DMS 273 (cell line): Measurements from ENCODE around the gene KCNK7.
"Not testable (repeated sequence)": the region's sequence is repeated elsewhere in the genome, so short reads cannot be mapped to it uniquely, and the experiment has no call there.

Experiments used
- DNase-seq: peaks from one replicate; lab custom pipeline; 2025; ENCODE audit not compliant: unreplicated experiment; lab: John Stamatoyannopoulos, UW

The KCNK7 gene, protein sequence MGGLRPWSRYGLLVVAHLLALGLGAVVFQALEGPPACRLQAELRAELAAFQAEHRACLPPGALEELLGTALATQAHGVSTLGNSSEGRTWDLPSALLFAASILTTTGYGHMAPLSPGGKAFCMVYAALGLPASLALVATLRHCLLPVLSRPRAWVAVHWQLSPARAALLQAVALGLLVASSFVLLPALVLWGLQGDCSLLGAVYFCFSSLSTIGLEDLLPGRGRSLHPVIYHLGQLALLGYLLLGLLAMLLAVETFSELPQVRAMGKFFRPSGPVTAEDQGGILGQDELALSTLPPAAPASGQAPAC

DNA sequence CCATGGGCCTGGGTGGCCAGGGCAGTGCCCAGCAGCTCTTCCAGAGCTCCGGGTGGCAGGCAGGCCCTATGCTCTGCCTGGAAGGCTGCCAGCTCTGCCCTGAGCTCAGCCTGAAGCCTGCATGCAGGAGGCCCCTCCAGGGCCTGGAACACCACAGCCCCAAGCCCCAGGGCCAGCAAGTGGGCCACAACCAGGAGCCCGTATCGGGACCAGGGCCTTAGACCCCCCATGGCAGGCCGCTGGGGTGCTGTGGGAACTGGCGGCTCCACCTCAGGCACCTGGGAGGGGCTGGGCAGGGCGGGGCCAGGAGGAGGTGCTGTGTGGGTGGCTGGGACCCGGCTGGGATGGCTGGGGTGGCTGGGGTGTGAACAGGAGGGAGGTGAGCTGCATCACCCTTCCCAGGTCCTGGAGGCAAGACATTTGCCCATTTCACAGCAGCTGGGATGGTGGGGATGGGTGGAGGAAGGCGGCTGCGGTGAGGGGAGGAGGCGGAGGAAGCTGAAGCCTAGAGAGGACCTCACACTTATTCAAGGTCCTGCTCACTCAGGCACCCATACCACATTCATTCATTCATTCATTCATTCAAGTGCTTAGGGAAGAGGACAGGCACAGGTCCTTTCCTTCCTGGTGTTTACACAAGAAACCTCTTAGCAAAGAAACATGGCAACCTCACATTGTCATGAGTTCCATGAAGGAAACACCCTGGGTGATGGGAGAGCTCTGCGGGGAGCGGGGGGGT is at the start of gene KCNK7:
Gene KCNK7 (minus strand): TSS at position 258 of the 739 bp plus-strand sequence. CDS start 28 bp downstream, at position 230.
- DNase-seq = peak; percentile 41

DNA sequence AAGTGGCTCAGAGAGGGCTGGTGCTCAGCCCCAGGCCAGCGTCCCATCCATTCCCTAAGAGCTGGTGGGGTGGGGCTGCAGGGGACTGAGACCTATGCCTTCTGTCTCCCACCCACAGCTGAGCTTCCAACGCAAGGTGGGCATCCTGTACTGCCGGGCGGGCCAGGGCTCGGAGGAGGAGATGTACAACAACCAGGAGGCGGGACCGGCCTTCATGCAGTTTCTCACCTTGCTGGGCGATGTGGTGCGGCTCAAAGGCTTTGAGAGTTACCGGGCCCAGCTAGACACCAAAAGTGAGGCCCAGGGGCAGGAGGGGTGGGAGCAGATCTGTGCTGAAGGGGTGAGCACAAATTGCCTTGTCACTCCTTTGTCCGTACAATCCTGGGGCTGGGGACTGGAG is 49.2 kb upstream of the KCNK7 start:
- DNase-seq = no peak

DNA sequence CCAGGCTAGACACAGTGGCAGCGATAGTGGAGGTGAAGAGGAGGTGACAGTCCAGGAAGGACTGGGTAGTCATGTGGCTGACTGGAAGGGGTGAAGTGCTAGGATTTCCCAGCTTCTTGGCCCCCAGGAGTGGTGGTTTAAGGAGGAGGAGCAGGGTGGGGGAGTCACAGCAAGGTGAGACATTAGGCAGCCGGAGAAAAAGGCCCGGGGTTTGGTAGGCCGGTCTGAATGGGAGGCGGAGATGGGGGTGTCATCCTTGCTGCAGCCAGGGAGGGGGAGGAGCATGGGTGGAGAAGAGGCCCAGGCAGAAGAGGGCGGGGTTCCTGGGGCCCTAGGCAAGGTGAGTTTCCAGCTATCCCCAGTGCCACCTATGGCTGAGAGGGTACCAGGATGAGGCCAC is 48.4 kb upstream of the KCNK7 start:
- DNase-seq = no peak

DNA sequence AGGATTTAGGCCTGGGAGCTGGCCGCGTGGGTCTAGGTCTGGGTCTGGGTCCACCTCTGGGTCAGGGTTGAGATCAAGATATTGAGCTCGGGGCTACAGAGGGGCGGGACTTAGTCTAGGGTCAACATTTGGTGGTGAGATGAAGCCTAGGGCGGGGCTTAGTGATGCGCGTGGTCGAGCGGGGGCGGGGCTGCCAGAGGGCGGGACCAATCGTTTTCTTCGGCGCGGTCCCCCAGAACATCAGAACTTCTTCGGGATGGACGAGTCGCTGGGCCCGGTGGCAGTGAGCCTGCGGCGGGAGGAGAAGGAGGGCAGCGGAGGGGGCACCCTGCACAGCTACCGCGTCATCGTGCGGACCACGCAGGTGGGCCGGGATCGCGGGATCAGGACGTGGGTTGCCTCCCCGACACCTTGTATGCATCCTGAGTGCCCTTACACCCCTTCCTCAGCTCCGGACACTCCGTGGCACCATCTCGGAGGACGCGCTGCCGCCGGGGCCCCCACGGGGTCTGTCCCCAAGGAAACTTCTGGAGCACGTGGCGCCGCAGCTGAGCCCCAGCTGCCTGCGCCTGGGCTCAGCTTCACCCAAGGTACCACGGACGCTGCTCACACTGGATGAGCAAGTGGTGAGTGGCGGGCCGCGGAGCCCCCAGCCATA is 46.5 kb upstream of the KCNK7 start:
- no peak for DNase-seq

DNA sequence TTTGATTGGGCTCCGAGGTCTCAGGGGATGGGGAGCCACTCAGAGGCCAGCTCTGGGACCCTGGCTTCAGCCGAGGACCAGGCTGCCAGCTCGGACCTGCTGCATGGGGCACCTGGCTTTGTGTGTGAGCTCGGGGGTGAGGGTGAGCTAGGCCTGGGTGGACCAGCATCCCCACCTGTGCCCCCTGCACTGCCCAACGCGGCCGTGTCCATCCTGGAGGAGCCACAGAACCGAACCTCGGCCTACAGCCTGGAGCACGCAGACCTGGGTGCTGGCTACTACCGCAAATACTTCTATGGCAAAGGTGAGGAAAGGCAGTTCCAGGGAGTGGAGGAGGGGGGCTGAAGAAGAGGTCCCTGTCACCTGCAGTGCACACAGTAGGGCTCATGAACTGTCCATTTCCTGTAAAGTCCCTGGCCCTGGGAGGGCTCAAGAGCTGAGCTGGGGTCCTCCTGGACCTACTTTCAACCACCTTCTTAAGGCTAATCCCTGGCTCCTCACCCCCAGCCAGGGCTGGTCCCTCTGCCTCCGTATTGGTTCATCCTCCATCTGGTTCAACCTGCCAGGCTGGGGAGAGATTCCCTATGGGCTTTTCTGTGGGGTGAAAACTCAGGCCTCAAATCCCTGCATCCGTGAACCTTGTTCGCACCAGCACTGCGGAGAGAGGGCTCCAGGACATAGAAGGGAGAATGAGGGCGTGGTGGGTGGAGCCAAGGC is 45.9 kb upstream of the KCNK7 start:
- no peak for DNase-seq

DNA sequence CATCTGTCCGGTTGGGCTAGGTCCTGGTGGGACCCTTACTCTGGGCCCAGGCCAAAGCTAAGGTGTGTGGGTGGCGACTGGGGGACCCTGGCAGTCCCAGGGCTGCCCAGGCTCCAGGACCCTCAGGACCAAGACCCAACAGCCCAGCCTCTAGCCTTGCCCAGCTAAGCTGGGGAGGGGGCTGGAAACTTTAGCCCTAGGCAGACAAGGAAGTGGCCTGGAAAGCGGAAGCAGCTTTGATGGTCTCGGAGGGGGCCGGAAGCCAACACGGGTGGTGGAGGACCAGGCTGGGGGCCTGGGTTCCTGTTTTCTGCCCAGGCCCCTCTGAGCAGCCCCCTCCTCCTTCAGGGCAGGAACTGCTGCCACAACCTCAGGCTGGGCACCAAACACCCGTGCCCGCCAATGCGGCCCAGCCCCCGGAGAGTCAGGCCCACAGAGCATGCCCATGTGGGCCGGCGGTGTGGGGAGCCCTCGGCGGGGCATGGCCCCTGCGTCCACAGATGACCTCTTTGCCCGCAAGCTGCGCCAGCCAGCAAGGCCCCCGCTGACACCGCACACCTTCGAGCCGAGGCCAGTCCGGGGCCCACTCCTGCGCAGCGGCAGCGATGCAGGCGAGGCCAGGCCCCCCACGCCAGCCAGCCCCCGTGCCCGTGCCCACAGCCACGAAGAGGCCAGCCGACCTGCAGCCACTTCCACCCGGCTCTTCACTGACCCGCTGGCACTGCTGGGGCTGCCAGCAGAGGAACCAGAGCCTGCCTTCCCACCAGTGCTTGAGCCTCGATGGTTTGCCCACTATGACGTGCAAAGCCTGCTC is 45.1 kb upstream of the KCNK7 start:
- DNase-seq = no peak

DNA sequence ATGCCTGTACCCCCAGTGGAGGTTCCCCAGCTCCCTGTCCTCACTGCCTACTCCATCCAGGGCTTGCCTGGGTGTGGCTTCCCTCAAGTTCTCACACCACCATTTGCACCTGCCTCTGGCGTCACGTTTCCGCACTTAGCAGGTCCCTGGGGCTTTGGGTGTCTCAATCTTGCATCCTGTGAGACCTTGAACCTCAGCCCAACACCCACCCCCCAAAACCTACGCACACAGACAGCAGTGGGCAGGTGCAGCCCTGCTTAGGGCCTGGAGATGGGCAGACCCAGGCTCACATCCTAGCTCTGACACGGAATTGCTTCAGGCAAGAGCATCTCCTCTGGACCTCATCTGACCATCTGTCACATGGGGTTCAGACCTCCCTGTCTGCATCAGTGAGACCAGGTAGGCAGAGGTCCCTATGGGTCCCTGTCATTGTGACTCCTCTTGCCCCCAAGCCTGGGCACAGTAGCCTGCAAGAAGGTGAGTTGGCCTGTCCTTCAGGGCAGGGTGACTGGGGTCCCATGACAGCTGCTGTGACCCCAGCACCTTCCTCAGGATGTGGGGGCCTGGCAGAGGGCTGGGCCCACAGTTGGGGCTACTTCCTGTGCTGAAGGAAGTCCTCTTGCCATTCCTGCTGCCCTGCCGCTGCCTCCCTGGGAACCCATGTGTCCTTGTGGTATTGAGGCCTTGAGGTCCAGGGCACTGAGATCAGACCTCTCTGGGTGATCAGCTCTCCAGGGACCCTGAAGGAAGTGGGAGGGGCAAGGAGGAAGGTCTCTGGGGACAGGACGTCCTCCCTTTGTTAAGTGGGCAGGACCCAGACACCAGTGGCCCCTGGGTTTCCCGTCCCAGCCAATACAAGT is 44.3 kb upstream of the KCNK7 start:
- DNase-seq = no peak

DNA sequence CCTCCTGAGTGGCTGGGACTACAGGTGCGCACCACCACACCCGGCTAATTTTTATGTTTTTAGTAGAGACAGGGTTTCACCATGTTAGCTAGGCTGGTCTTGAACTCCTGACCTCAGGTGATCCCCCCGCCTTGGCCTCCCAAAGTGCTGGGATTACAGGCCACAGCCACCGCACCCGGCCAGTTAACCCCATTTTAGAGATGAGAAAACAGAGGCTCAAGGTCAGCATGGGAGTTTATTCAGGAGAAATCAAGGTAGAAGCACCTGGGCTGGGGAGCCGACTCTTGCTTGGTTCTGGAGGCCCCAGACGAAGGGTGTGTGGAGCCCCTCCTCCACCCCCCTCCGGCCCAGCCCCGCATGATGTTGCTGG is 43.6 kb upstream of the KCNK7 start:
- not testable (repeated sequence) for DNase-seq

DNA sequence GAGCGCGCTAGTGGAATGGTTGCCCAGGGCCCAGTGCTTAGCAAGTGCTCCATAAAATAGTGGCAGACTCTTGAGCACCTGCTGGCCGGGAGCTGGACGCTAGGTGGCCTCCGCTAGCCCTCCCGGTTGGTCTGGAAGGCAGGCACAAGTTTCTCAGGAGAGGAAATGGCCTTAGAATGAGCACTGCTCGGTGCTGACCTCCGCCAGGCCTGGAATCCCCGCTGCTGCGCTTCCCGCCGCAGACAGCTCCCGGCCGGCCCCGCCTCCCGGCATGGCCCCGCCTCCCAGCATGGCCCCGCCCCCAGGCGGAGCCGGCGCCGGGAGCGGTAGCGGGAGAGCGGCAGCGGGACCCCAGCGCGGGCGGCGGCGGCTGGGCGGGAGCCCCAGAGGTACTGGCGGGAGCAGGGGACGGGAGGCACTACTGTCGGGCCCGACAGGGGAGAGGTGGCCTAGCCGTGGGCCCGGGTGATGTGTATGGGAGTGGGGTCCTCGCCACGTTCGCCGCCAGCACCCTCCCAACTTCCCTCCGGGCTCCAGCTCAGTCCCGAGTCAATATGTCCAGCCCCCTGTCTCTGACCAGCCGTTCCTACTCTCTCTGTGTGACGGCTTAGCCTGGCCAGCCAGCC is 42.3 kb upstream of the KCNK7 start, which contains the start of gene SIPA1:
Gene SIPA1 (plus strand): TSS at position 308 of the 626 bp plus-strand sequence. CDS start 2,821 bp downstream, outside the sequence.
- DNase-seq = peak; percentile 83

DNA sequence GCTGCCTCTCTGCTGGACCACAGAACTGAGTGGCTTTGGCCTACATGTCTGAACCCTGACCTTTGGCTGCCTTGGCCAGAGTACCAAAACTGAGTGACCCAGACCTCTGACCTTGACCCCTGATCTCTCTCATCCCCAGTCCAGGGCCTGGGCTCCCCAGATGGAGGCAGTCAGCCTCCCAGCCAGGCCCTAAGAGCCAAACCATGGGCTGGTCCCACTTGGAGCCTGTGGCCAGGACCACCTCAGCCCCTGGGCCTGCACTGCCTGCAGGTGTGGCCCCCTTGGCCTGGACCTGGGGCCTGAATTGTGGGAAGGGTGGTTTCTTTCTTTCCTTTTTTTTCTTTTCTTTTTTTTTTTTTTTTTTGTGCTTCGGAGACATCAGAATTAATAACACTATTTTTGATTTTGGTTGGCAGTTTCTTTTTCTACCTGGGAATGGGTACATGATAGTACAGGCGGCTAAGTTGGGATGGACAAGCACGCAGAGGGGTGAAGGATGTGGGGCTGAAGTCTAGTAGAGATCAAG is 41.5 kb upstream of the KCNK7 start:
- no peak for DNase-seq

DNA sequence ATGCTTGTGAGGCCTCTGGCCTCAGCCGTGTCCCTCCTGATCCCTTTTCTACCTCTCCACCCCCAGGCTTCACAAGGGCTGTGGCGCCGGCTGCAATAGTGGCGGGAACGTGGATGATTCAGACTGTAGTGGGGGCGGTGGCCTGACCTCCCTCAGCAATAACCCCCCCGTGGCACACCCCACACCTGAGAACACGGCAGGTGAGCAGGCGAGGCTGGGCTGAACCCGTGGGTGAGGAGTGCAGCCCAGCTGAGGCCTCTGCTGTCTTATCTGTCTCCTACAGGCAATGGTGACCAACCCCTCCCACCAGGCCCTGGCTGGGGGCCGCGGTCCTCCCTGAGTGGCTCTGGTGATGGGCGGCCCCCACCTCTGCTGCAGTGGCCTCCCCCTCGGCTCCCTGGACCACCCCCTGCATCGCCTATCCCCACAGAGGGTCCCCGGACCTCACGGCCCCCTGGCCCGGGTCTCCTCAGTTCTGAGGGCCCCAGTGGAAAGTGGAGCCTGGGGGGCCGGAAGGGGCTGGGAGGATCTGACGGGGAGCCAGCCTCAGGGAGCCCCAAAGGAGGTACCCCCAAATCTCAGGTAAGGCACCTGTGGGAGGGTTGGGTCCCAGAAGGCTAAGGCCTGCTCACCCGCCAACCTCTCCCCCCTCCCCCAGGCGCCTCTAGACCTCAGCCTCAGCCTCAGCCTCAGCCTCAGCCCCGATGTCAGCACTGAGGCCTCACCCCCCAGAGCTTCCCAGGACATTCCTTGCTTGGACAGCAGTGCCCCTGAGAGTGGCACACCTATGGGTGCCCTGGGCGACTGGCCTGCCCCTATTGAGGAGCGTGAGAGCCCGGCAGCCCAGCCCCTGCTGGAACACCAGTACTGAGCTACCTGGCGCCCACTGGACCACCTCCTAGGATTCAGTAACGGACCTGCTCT is 40.8 kb upstream of the KCNK7 start:
- DNase-seq = no peak

DNA sequence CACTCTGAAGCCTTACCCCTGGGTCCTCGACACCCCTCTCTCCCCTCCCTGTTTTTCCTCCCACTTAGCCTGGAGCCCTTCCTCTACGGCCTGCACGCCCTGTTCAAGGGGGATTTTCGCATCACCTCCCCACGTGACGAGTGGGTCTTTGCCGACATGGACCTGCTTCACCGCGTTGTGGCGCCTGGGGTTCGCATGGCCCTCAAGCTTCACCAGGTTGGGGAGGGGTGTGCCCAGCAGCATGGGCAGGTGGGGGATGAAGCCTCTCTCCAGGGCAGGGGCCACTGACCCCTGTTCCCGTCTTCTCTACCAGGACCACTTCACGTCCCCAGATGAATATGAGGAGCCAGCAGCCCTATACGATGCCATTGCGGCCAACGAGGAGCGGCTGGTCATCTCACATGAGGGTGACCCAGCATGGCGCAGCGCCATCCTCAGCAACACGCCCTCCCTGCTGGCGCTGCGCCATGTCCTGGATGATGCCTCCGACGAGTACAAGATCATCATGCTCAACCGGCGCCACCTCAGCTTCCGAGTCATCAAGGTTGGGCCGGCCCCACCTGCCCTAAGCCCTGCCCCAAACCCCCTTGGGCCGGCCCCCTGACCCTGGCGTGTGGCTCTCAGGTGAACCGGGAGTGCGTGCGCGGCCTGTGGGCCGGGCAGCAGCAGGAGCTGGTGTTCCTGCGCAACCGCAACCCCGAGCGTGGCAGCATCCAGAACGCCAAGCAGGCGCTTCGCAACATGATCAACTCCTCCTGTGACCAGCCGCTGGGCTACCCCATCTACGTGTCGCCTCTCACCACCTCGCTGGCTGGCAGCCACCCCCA is 39.5 kb upstream of the KCNK7 start:
- DNase-seq = no peak

DNA sequence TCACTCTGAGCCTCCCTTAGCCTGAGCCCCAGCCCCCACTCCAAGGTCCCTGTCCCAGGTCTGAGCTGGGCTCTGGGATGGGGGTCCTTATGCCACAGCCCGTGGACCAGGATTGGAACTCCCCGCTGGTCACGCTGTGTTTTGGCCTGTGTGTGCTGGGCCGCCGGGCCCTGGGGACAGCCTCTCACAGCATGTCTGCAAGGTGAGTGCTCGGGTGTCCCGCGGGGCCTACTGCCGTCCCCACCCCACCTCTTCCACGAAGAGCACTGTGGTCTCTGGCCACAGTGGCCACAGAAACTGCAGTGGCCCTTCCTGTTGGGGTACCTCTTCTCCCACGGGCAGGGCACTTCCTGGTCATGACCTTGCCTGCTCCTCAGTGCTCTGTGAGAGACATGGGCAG is 38.8 kb upstream of the KCNK7 start:
- DNase-seq = no peak

DNA sequence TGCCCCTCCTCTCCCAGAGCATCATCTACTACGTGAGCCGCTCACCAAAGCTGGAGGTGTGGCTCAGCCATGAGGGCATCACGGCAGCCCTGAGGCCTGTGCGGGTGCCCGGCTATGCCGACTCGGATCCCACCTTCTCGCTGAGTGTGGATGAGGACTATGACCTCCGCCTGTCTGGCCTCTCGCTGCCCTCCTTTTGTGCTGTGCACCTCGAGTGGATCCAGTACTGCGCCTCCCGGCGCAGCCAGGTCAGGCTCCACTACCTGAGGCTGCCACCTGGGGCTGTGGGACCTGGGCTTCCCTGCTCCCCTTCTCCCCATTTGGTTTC is 38.5 kb upstream of the KCNK7 start:
- no peak for DNase-seq

DNA sequence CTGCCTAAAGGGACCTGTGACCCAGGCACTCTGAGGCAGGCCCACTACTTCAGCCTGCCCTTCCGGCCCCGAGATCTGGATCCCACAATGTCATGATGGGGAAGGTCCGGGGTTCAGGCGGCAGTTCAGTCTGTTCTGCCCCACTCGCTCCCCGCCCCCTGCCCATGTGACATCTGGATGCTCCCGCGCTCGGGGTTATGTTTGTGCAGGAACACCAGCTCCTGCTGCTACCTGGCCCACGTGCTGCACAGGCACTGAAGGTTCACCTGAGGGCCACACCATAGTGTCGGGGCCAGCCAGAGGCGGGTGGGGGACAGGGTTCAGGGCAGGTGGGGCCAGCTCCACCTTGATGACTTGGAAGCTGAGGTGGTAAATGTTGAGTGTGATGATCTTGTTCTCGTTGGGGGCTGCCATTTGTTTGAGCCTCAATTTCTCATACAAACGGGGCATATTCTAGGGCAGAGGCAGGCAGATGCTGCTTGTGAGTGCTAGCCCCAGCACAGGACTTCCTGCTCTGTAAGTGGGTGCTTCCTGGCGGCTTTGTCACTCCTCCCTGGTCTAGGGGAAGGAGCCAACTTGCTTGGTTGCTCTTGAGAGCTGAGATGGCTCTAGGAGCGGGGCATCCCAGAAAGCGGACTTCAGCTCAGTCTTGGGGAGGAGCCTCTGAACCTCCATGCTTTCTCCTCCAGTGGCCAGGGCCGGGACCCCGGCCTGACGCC is 37.9 kb upstream of the KCNK7 start:
- no peak for DNase-seq

DNA sequence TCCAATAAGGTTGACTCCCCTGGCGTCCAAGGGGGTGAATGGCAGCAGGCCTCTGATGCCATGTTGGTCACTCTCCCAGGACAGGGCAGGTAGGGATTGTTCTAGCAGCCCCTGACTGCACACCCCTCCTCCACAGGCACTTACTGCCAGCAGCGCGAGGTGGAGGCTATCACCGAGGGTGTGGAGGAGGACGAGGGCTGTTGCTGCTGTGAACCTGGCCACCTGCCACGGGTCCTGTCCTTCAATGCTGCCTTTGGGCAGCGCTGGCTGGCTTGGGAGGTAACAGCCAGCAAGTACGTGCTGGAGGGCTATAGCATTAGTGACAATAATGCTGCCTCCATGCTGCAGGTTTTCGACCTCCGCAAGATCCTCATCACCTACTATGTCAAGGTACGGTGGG is 34.6 kb upstream of the KCNK7 start:
- DNase-seq = no peak
